ENCODE results near the gene PPP5C.

DNA sequence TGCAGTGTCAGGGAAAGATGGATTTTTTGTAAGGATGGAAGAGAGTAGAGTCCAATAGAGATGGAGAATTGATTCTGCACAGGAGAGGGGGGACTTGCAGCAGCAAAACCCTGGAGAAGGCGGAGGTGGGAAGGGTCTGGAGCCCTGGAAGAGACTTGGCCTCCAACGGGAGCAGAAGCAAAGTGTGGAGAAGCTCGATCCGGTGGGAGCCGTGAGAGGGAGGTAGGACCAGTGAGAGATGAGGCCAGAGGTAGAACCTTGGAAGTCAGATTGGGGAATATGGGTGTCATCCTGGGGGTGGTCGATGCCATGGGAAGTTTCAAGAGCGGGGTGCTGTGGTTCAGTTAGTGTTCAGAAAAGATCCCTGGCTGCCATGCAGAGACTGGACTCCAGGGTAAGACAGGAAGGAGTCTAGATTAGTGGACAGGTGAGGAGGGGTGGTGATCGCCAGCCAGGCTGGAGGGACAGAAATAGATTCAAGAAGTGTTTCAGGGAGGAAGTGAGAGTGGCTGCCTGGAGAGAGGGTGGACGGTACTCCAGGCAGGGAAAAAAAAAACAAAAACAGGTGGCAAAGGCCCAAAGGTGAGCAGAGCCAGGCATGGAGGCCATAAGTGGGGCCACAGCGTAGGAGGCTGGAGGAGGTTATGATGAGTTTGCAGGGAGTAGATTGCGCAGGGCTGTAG lies 2.6 kb downstream of the PPP5C start:
- TF ChIP-seq DMAP1 (CRISPR knock-in tag; IDR thresholded peaks at IDR 0.05) (no peak), MAFK (conservative IDR thresholded peaks at IDR 0.05 in 1 of 2, IDR thresholded peaks at IDR 0.05 in 1 of 2; ENCODE audit: low read length in 2 of 2) (no peak), ARID2 (CRISPR knock-in tag; IDR thresholded peaks at IDR 0.05; ENCODE audit: borderline replicate concordance) (no peak), FOXK2 (IDR thresholded peaks at IDR 0.05) (no peak)
